Left kidney (tissue), 2 donors: ENCODE data around the gene TNFRSF1A. TPM values are rescaled to one million over a fixed set of nuclear protein-coding genes. Genes with fewer than 3 reads are reported as not detected.
"Not testable (repeated sequence)": the region's sequence is repeated elsewhere in the genome, so short reads cannot be mapped to it uniquely, and the experiment has no call there.

ENCODE experiments used
- DNase-seq: peaks from one replicate; pipeline ENCODE4 v3.0.0-alpha.2; 2013
- polyA plus RNA-seq: library from polyadenylated mRNA; unstranded; fragments of 120-200 nt; gene quantifications from one replicate; pipeline ENCODE4 v1.2.1, GENCODE V29; 2013; ENCODE audit not compliant: insufficient read length

The TNFRSF1A gene
- polyA plus RNA-seq, 1 donor: 89.8 TPM

- DNase-seq: no peak
Measured at GRCh38 chr12:6307529-6307928, 34.3 kb downstream of the TNFRSF1A start.

GRCh38 chr12:6306599-6307220 lies 35.2 kb downstream of the TNFRSF1A start:
- no peak for DNase-seq

GRCh38 chr12:6306151-6306550 lies 35.7 kb downstream of the TNFRSF1A start:
- DNase-seq: no peak

- DNase-seq: no peak
Measured at GRCh38 chr12:6303071-6303470, 38.8 kb downstream of the TNFRSF1A start.

GRCh38 chr12:6302621-6303020 lies 39.3 kb downstream of the TNFRSF1A start:
- DNase-seq: no peak

GRCh38 chr12:6301721-6302120 lies 40.2 kb downstream of the TNFRSF1A start:
- DNase-seq: no peak

- no peak for DNase-seq
Measured at GRCh38 chr12:6297170-6297569, 44.7 kb downstream of the TNFRSF1A start.

- DNase-seq: no peak
Measured at GRCh38 chr12:6295094-6295811, 46.6 kb downstream of the TNFRSF1A start.

- DNase-seq: no peak
Measured at GRCh38 chr12:6294156-6295093, 47.5 kb downstream of the TNFRSF1A start.

- no peak for DNase-seq
Measured at GRCh38 chr12:6292606-6293005, 49.3 kb downstream of the TNFRSF1A start.

GRCh38 chr12:6289906-6290305 lies 52.0 kb downstream of the TNFRSF1A start:
- not testable (repeated sequence) for DNase-seq

- not testable (repeated sequence) for DNase-seq
Measured at GRCh38 chr12:6289081-6289480, 52.8 kb downstream of the TNFRSF1A start.

- DNase-seq: no peak
Measured at GRCh38 chr12:6288235-6288634, 53.6 kb downstream of the TNFRSF1A start.

- DNase-seq: no peak
Measured at GRCh38 chr12:6285532-6286306, 56.2 kb downstream of the TNFRSF1A start.

GRCh38 chr12:6285063-6285477 lies 56.8 kb downstream of the TNFRSF1A start:
- DNase-seq: peak; percentile 78

GRCh38 chr12:6284273-6284672 lies 57.6 kb downstream of the TNFRSF1A start:
- no peak for DNase-seq

- no peak for DNase-seq
Measured at GRCh38 chr12:6282453-6282840, 59.4 kb downstream of the TNFRSF1A start.

GRCh38 chr12:6281081-6281809 lies 60.6 kb downstream of the TNFRSF1A start:
- DNase-seq: no peak

GRCh38 chr12:6280672-6281071 lies 61.2 kb downstream of the TNFRSF1A start:
- no peak for DNase-seq

- no peak for DNase-seq
Measured at GRCh38 chr12:6280053-6280469, 61.8 kb downstream of the TNFRSF1A start.

GRCh38 chr12:6279631-6280030 lies 62.2 kb downstream of the TNFRSF1A start:
- DNase-seq: no peak
